HCT116 (cell line): ENCODE results near the gene CACNA1C. TPM values are rescaled to one million over a fixed set of nuclear protein-coding genes. Genes with fewer than 3 reads are reported as not detected.
"Not testable (repeated sequence)": the region's sequence is repeated elsewhere in the genome, so short reads cannot be mapped to it uniquely, and the experiment has no call there.

Source experiments
- ATAC-seq: fragments of 200-7000 bp; cut with Tn5 transposase; 2 replicates; pipeline ENCODE4 v1.9.1; 2020; ENCODE audit warnings: mild to moderate bottlenecking, moderate library complexity
- BruUV-seq: library from RNA; stranded (reverse); fragments of 400-500 nt; replicated peaks from 2 replicates; lab custom pipeline; 2021; lab: Mats Ljungman, UMichigan
- CTCF ChIA-PET: fragments of 300-600 bp; sonication (Branson Sonifier 250); formaldehyde crosslinking; loops from one replicate; lab custom pipeline; 2021; ENCODE audit warnings: antibody characterized with exemption; lab: Charles Lee
- POLR2A ChIA-PET: fragments of 300-600, 350-600 bp; sonication (Branson Sonifier 250); formaldehyde crosslinking; loops from one replicate; lab custom pipeline; 2021; ENCODE audit warnings: antibody characterized with exemption; lab: Charles Lee
- RAD21 ChIA-PET, 2 experiments: fragments of 300-600 bp; sonication (Branson Sonifier 250); formaldehyde crosslinking; loops; one replicate each; lab custom pipeline; 2023; ENCODE audit warnings: low total read pairs in 2 of 2; ENCODE audit not compliant: uncharacterized antibody in 2 of 2, unreplicated experiment in 2 of 2, low non-redundant PET in 1 of 2; lab: Charles Lee
- DNase-seq: peaks from one replicate; pipeline ENCODE4 v3.0.0-alpha.2; 2010; ENCODE audit warnings: low read depth, low spot score
- H2AFZ ChIP-seq: fragments of 200-600 bp; shearing (Covaris generic), sonication (generic); 2 replicates; pipeline ENCODE4 v1.6.1; 2017; ENCODE audit warnings: low read depth, mixed run types, mixed read lengths, antibody characterized with exemption, low read length; ENCODE audit not compliant: poor library complexity, severe bottlenecking
- H3K27ac ChIP-seq: 2 replicates; pipeline ENCODE4 v1.5.1; 2012; ENCODE audit warnings: low read depth, low read length
- H3K27me3 ChIP-seq: fragments of 200-600 bp; sonication (generic); 2 replicates; pipeline ENCODE4 v1.6.1; 2016; ENCODE audit warnings: mixed run types, low read length, mixed read lengths; ENCODE audit not compliant: insufficient read depth
- H3K36me3 ChIP-seq, 2 experiments: fragments of 200-500 bp in 1 of 2; fragments of 200-600 bp in 1 of 2; sonication (Bioruptor generic) in 1 of 2; sonication (generic) in 1 of 2; 2 replicates each; pipeline versions ENCODE4 v1.5.1 to v1.6.1; 2014 to 2016; ENCODE audit warnings: low read length in 2 of 2, inconsistent platforms in 1 of 2, mixed read lengths in 1 of 2, mixed run types in 1 of 2; ENCODE audit not compliant: insufficient read depth in 2 of 2, control insufficient read depth in 1 of 2
- H3K4me1 ChIP-seq, 2 experiments: fragments of 200-600 bp in 1 of 2; sonication (generic) in 1 of 2; 2 replicates each; pipeline versions ENCODE4 v1.5.1 to v1.6.1; 2012 to 2017; ENCODE audit warnings: low read length in 2 of 2, inconsistent platforms in 1 of 2, mild to moderate bottlenecking in 1 of 2, mixed read lengths in 1 of 2, mixed run types in 1 of 2, moderate library complexity in 1 of 2; ENCODE audit not compliant: insufficient read depth in 2 of 2, control insufficient read depth in 1 of 2
- H3K4me2 ChIP-seq: fragments of 200-600 bp; sonication (generic); 2 replicates; pipeline ENCODE4 v1.6.1; 2017; ENCODE audit warnings: mixed run types, low read length, mixed read lengths
- H3K4me3 ChIP-seq, 2 experiments: fragments of 200-600 bp in 1 of 2; sonication (generic) in 1 of 2; replicated peaks in 1 of 2; 2 replicates each; pipeline ENCODE4 v1.5.1; 2011 to 2016; ENCODE audit warnings: low read length in 2 of 2, control low read depth in 1 of 2, low read depth in 1 of 2, mild to moderate bottlenecking in 1 of 2, mixed read lengths in 1 of 2, mixed run types in 1 of 2
- H3K79me2 ChIP-seq: fragments of 200-600 bp; sonication (generic); 2 replicates; pipeline ENCODE4 v1.6.1; 2017; ENCODE audit warnings: mild to moderate bottlenecking, mixed run types, low read length, moderate library complexity, mixed read lengths; ENCODE audit not compliant: insufficient read depth
- H3K9ac ChIP-seq: fragments of 200-600 bp; sonication (generic); 2 replicates; pipeline ENCODE4 v1.6.1; 2016; ENCODE audit warnings: low read length, mixed read lengths
- H3K9me2 ChIP-seq: fragments of 200-600 bp; sonication (generic), shearing (Covaris generic); 2 replicates; pipeline ENCODE4 v1.6.1; 2017; ENCODE audit warnings: mixed run types, mild to moderate bottlenecking, moderate library complexity; ENCODE audit not compliant: insufficient read depth
- H3K9me3 ChIP-seq, 2 experiments: fragments of 200-500 bp in 1 of 2; fragments of 200-600 bp in 1 of 2; sonication (Bioruptor generic) in 1 of 2; sonication (generic) in 1 of 2; 2 replicates each; pipeline ENCODE4 v1.6.1; 2014 to 2017; ENCODE audit warnings: low read length in 2 of 2, mixed read lengths in 2 of 2, inconsistent platforms in 1 of 2, low read depth in 1 of 2, mild to moderate bottlenecking in 1 of 2, mixed run types in 1 of 2, moderate library complexity in 1 of 2; ENCODE audit not compliant: control insufficient read depth in 1 of 2, insufficient read depth in 1 of 2
- H4K20me1 ChIP-seq: fragments of 200-600 bp; sonication (generic), shearing (Covaris generic); 2 replicates; pipeline ENCODE4 v1.6.1; 2017; ENCODE audit warnings: mixed run types, mild to moderate bottlenecking, moderate library complexity; ENCODE audit not compliant: insufficient read depth
- CBX3 ChIP-seq: IDR thresholded peaks from 2 replicates; pipeline ENCODE4 v1.6.1; 2012; ENCODE audit warnings: low read depth
- CEBPB ChIP-seq: IDR thresholded peaks from 2 replicates; pipeline ENCODE4 v1.6.1; 2012; ENCODE audit warnings: low read depth
- ELF1 ChIP-seq: IDR thresholded peaks from 2 replicates; pipeline ENCODE4 v1.6.1; 2012; ENCODE audit warnings: low read depth, borderline replicate concordance
- EZH2 ChIP-seq: fragments of 200-600 bp; sonication (generic); IDR thresholded peaks from 2 replicates; pipeline ENCODE4 v1.6.1; 2017; ENCODE audit warnings: antibody characterized with exemption, mixed run types
- SIN3A ChIP-seq: IDR thresholded peaks from 2 replicates; pipeline ENCODE4 v1.6.1; 2012; ENCODE audit warnings: low read depth
- SP1 ChIP-seq: IDR thresholded peaks from 2 replicates; pipeline ENCODE4 v1.6.1; 2012; ENCODE audit warnings: low read depth
- SRF ChIP-seq: IDR thresholded peaks from 2 replicates; pipeline ENCODE4 v1.6.1; 2012; ENCODE audit warnings: low read depth
- TCF7L2 ChIP-seq: IDR thresholded peaks from 2 replicates; pipeline ENCODE4 v1.7.0; 2011; ENCODE audit warnings: borderline replicate concordance, inconsistent platforms; ENCODE audit not compliant: insufficient read depth, insufficient read length; ENCODE audit errors: extremely low read depth
- YY1 ChIP-seq: IDR thresholded peaks from 2 replicates; pipeline ENCODE4 v1.6.1; 2011; ENCODE audit warnings: low read length, low read depth, moderate library complexity, mild to moderate bottlenecking; ENCODE audit not compliant: insufficient replicate concordance; ENCODE audit errors: extremely low read depth
- ZNF274 ChIP-seq: fragments of 200-500 bp; sonication (Bioruptor generic); IDR thresholded peaks from 2 replicates; pipeline ENCODE4 v1.6.1; 2014; ENCODE audit warnings: mild to moderate bottlenecking, low read depth, low read length, inconsistent platforms
- intact Hi-C: fragments of 100-400 bp; cut with micrococcal nuclease; formaldehyde crosslinking; loops from 2 replicates; pipeline ENCODE4 v1.10.0; 2022
- total RNA-seq: library from RNA; stranded (reverse); gene quantifications from one replicate; pipeline ENCODE4 v1.2.1, GENCODE V29; 2021; ENCODE audit not compliant: unreplicated experiment
- TF ChIP-seq, protein P1 (sequence below): IDR thresholded peaks from 2 replicates; pipeline ENCODE4 v1.6.1; 2012
- TF ChIP-seq, protein P2 (sequence below): IDR thresholded peaks from 2 replicates; pipeline ENCODE4 v1.6.1; 2011; ENCODE audit warnings: mild to moderate bottlenecking, low read length, moderate library complexity; ENCODE audit not compliant: insufficient replicate concordance; ENCODE audit errors: extremely low read depth
- TF ChIP-seq, protein P3 (sequence below), 3 experiments: fragments of 200-600 bp in 1 of 3; sonication (generic) in 1 of 3; IDR thresholded peaks in 2 of 3; conservative IDR thresholded peaks in 1 of 3; 2 replicates each; pipeline ENCODE4 v1.5.1; 2012 to 2017; ENCODE audit warnings: low read depth in 2 of 3, low read length in 2 of 3, antibody characterized with exemption in 1 of 3, borderline replicate concordance in 1 of 3, control low read depth in 1 of 3, mild to moderate bottlenecking in 1 of 3, mixed read lengths in 1 of 3, mixed run types in 1 of 3, moderate library complexity in 1 of 3; ENCODE audit not compliant: insufficient read depth in 1 of 3

Gene CACNA1C
- total RNA-seq, 1 experiment from 2014 or later, result 0.05 TPM

DNA sequence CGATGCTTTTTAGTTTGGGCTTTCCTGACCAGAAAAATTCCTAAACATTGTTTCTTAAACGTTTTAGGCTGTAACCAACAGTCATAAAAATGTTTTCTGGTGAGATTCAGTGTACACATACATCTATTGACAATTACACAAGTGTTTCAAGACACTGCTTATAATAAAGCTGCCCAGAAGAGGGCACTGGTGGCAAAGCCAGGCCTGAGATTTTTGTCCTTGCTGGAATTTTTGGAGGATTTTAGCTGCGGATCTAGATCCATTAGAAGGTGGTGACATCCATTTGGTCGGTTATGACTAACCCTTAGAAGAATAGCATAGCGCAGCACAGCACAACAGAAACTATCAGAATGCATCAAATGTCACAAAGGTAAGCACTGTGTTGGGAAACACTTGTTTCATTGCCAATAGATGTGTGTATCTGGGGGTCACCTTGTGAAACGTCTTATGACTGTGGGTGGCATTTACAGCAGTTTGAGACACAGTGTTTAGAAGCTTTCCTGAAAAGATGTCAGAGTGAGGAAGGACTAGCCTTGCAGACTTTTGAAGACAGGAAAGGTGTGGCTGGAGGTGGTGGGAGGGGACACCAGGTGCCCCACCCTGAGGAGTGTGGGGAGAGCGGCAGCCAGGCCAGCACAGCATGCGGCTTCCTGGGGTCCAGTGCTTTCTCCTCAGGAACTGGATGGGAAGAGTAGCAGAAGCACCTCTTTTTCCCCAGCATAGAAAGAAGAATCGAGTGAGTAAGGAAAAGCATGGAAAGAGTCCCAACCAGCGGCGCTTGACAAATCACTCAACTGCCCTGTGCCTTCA lies 687.2 kb downstream of the CACNA1C start (continued):
- TF ChIP-seq YY1, result no peak
- TF ChIP-seq EZH2, result no peak
- TF ChIP-seq, protein P1, sequence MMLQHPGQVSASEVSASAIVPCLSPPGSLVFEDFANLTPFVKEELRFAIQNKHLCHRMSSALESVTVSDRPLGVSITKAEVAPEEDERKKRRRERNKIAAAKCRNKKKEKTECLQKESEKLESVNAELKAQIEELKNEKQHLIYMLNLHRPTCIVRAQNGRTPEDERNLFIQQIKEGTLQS, result no peak

DNA sequence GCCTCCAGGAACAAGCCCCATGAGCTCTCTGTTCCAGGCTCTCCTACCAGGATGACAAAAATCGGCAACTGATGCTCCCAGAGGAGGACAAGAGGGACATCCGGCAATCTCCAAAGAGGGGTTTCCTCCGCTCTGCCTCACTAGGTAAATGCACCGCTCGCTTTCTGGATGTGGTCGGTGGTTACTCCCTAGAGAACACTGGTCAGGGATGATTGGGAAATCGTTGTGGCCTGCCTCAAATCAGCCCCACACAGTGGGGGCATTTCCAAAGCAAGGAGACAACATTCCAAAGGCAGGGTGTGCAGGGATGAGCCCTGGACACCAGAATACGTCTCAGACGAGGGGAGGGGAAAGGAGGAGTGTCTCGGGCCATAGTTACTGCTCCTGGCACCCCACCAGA lies 689.2 kb downstream of the CACNA1C start:
- H3K4me3 ChIP-seq, H3K9me2 ChIP-seq, RAD21 ChIA-PET, CTCF ChIA-PET, H4K20me1 ChIP-seq, H3K36me3 ChIP-seq, H3K4me2 ChIP-seq, H3K79me2 ChIP-seq, H3K4me1 ChIP-seq, ATAC-seq, H3K9ac ChIP-seq, H3K9me3 ChIP-seq, POLR2A ChIA-PET, H3K27ac ChIP-seq, H2AFZ ChIP-seq, BruUV-seq, DNase-seq: not testable (repeated sequence)
- intact Hi-C loops, result loop anchor here (5.0 kb wide), 1 partner anchor 300 kb away; no protein-coding TSS in a partner anchor
- peaks cover 52% of the 10 kb centered on the region for H3K27me3 ChIP-seq

DNA sequence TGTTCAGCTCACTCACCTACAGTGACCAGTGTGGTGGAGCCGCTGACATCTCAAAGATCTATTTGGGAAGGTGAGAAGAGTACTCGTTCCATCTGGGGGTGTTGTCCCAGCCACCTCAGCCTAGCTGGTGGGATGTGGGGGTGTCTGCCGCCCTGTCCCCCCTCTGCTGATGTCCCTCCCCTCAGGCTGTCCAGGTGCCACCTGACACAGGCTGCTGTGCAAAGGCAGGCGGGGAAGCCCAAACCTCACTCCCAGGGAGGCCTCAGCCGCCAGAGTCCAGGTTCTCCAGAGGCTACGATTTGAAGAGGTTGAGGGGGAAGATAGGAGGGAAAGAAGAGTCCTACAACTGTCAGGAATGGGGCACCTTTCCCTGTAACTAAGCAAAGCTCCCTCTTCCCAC lies 690.7 kb downstream of the CACNA1C start:
- Histone ChIP-seq H2AFZ (no peak overlapping the region), H3K4me2 (no peak overlapping the region), H3K4me3 (no peak overlapping the region), H3K27ac (no peak overlapping the region), H3K36me3 (no peaks in the 10 kb centered on the region), H3K9ac (no peak overlapping the region), H3K9me2 (no peaks in the 10 kb centered on the region), H3K9me3 (no peaks in the 10 kb centered on the region), H3K4me1 (no peaks in the 10 kb centered on the region), H3K79me2 (no peaks in the 10 kb centered on the region), H4K20me1 (no peaks in the 10 kb centered on the region), H3K27me3 (peaks cover 46% of the 10 kb centered on the region)
- intact Hi-C loops, result loop anchor here (5.0 kb wide), 1 partner anchor 299 kb away; no protein-coding TSS in a partner anchor
- CTCF ChIA-PET, result no interaction called here
- no peak for DNase-seq
- no peak for ATAC-seq
- POLR2A ChIA-PET, result no interaction called here
- BruUV-seq, result no TSS peak
- RAD21 ChIA-PET, result no interaction called here
- no peak for TF ChIP-seq SP1
- TF ChIP-seq, protein P2, sequence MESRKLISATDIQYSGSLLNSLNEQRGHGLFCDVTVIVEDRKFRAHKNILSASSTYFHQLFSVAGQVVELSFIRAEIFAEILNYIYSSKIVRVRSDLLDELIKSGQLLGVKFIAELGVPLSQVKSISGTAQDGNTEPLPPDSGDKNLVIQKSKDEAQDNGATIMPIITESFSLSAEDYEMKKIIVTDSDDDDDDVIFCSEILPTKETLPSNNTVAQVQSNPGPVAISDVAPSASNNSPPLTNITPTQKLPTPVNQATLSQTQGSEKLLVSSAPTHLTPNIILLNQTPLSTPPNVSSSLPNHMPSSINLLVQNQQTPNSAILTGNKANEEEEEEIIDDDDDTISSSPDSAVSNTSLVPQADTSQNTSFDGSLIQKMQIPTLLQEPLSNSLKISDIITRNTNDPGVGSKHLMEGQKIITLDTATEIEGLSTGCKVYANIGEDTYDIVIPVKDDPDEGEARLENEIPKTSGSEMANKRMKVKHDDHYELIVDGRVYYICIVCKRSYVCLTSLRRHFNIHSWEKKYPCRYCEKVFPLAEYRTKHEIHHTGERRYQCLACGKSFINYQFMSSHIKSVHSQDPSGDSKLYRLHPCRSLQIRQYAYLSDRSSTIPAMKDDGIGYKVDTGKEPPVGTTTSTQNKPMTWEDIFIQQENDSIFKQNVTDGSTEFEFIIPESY, result no peak
- no peak for TF ChIP-seq SRF
- TF ChIP-seq ELF1, result no peak
- TF ChIP-seq CEBPB, result no peak
- TF ChIP-seq EZH2, result no peak
- TF ChIP-seq TCF7L2, result no peak
- TF ChIP-seq ZNF274, result no peak
- TF ChIP-seq SIN3A, result no peak
- TF ChIP-seq, protein P3, sequence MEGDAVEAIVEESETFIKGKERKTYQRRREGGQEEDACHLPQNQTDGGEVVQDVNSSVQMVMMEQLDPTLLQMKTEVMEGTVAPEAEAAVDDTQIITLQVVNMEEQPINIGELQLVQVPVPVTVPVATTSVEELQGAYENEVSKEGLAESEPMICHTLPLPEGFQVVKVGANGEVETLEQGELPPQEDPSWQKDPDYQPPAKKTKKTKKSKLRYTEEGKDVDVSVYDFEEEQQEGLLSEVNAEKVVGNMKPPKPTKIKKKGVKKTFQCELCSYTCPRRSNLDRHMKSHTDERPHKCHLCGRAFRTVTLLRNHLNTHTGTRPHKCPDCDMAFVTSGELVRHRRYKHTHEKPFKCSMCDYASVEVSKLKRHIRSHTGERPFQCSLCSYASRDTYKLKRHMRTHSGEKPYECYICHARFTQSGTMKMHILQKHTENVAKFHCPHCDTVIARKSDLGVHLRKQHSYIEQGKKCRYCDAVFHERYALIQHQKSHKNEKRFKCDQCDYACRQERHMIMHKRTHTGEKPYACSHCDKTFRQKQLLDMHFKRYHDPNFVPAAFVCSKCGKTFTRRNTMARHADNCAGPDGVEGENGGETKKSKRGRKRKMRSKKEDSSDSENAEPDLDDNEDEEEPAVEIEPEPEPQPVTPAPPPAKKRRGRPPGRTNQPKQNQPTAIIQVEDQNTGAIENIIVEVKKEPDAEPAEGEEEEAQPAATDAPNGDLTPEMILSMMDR (IDR thresholded peaks at IDR 0.05 in 2 of 3, conservative IDR thresholded peaks at IDR 0.05 in 1 of 3; ENCODE audit: borderline replicate concordance in 1 of 3, insufficient read depth in 1 of 3, low read depth in 2 of 3, low read length in 2 of 3), result no peak
- TF ChIP-seq CBX3, result no peak
